HG03575 (cell line): ENCODE measurements around the gene ATP5ME.

Source experiments
- ATAC-seq: cut with Tn5 transposase; IDR thresholded peaks from one replicate; pipeline ENCODE4 v1.9.1; 2021; ENCODE audit not compliant: unreplicated experiment, insufficient number of reproducible peaks, low FRiP score; ENCODE audit errors: extremely low read depth

ATP5ME gene

GRCh38 chr4:628821-629635 is 45.0 kb downstream of the ATP5ME start:
- ATAC-seq: no peak

GRCh38 chr4:628311-628741 is 45.8 kb downstream of the ATP5ME start:
- ATAC-seq: no peak

GRCh38 chr4:627347-628125 is 46.5 kb downstream of the ATP5ME start:
- ATAC-seq: no peak

GRCh38 chr4:626201-627091 is 47.6 kb downstream of the ATP5ME start:
- no peak for ATAC-seq

GRCh38 chr4:625631-626161 is 48.4 kb downstream of the ATP5ME start:
- no peak for ATAC-seq

GRCh38 chr4:624705-625590 is 49.1 kb downstream of the ATP5ME start, which contains the start of gene PDE6B:
TSS of gene PDE6B (plus strand) at chr4:625573. CDS start at chr4:625627, 54 bp downstream.
- no peak for ATAC-seq

GRCh38 chr4:623914-624566 is 50.0 kb downstream of the ATP5ME start:
- ATAC-seq: no peak

- ATAC-seq: no peak
These were observed 50.8 kb downstream of the ATP5ME start for GRCh38 chr4:622996-623913.
